Measurements from ENCODE around the gene CD3E. TPM values are rescaled to one million over a fixed set of nuclear protein-coding genes. Genes with fewer than 3 reads are reported as not detected.

Gene CD3E
- total RNA-seq, 4 donors from 2014 or later = 0.48 to 2.4 TPM; not detected in 2

- H3K4me1 ChIP-seq = no peaks in the 10 kb centered on the region
- no peak overlapping the region for H3K27ac ChIP-seq
- no peak overlapping the region for H3K4me3 ChIP-seq
- no peaks in the 10 kb centered on the region for H3K27me3 ChIP-seq
- no peak for DNase-seq
- intact Hi-C loops (cut with DNase I; ENCODE audit: low total_unique reads) = no loop called here
- TF ChIP-seq POLR2A (IDR thresholded peaks at IDR 0.05) (no peak), CTCF (IDR thresholded peaks at IDR 0.05) (no peak)
- no peaks in the 10 kb centered on the region for H3K9me3 ChIP-seq
- H3K36me3 ChIP-seq = no peaks in the 10 kb centered on the region
Measured at GRCh38 chr11:118328745-118329144, 24.2 kb downstream of the CD3E start.

GRCh38 chr11:118334745-118335144, 30.2 kb downstream of the CD3E start:
- TF ChIP-seq POLR2A (IDR thresholded peaks at IDR 0.05) (no peak), CTCF (IDR thresholded peaks at IDR 0.05) (no peak)
- Histone ChIP-seq H3K27me3 (no peaks in the 10 kb centered on the region), H3K27ac (no peak overlapping the region), H3K9me3 (no peaks in the 10 kb centered on the region), H3K4me3 (no peak overlapping the region), H3K36me3 (no peaks in the 10 kb centered on the region), H3K4me1 (no peaks in the 10 kb centered on the region)
- no peak for DNase-seq
- intact Hi-C loops (cut with DNase I; ENCODE audit: low total_unique reads) = no loop called here

- TF ChIP-seq CTCF (IDR thresholded peaks at IDR 0.05) (no peak), POLR2A (IDR thresholded peaks at IDR 0.05) (no peak)
- intact Hi-C loops (cut with DNase I; ENCODE audit: low total_unique reads) = no loop called here
- H3K4me1 ChIP-seq = no peaks in the 10 kb centered on the region
- no peak overlapping the region for H3K4me3 ChIP-seq
- H3K36me3 ChIP-seq = no peaks in the 10 kb centered on the region
- no peak for DNase-seq
- H3K9me3 ChIP-seq = no peaks in the 10 kb centered on the region
- no peak overlapping the region for H3K27ac ChIP-seq
- H3K27me3 ChIP-seq = no peaks in the 10 kb centered on the region
Measured at GRCh38 chr11:118338637-118339061, 34.1 kb downstream of the CD3E start.

GRCh38 chr11:118339281-118339961, 34.9 kb downstream of the CD3E start:
- Histone ChIP-seq H3K9me3 (no peaks in the 10 kb centered on the region), H3K27ac (no peak overlapping the region), H3K4me1 (no peaks in the 10 kb centered on the region), H3K4me3 (no peak overlapping the region), H3K27me3 (no peaks in the 10 kb centered on the region), H3K36me3 (no peaks in the 10 kb centered on the region)
- DNase-seq = no peak
- intact Hi-C loops (cut with DNase I; ENCODE audit: low total_unique reads) = no loop called here
- TF ChIP-seq POLR2A (IDR thresholded peaks at IDR 0.05) = no peak
- TF ChIP-seq CTCF (IDR thresholded peaks at IDR 0.05) = no peak

GRCh38 chr11:118340449-118340848, 35.9 kb downstream of the CD3E start:
- intact Hi-C loops (cut with DNase I; ENCODE audit: low total_unique reads) = no loop called here
- no peak for DNase-seq
- H3K27me3 ChIP-seq = no peaks in the 10 kb centered on the region

More at GRCh38 chr11:118340449-118340848, 35.9 kb downstream of the CD3E start:
- H3K4me3 ChIP-seq = no peak overlapping the region
- no peaks in the 10 kb centered on the region for H3K4me1 ChIP-seq
- no peaks in the 10 kb centered on the region for H3K9me3 ChIP-seq
- no peak overlapping the region for H3K27ac ChIP-seq
- H3K36me3 ChIP-seq = no peaks in the 10 kb centered on the region
- TF ChIP-seq POLR2A (IDR thresholded peaks at IDR 0.05) = no peak

Data from uterus (tissue), 4 donors.